Islet precursor cell (in vitro differentiated cells): Measurements from ENCODE around the gene KRTAP12-1.
"Not testable (repeated sequence)": the region's sequence is repeated elsewhere in the genome, so short reads cannot be mapped to it uniquely, and the experiment has no call there.

Experiments
- DNase-seq: peaks from one replicate; pipeline ENCODE4 v3.0.0-alpha.2; 2018

Gene KRTAP12-1

GRCh38 chr21:44697172-44697810, 15.3 kb upstream of the KRTAP12-1 start, which contains the start of gene KRTAP10-12:
TSS of gene KRTAP10-12 (plus strand) at chr21:44697172. CDS start at chr21:44697202, 30 bp downstream.
- not testable (repeated sequence) for DNase-seq

- no peak for DNase-seq
These were observed 14.6 kb upstream of the KRTAP12-1 start for GRCh38 chr21:44696572-44696971.

DNA sequence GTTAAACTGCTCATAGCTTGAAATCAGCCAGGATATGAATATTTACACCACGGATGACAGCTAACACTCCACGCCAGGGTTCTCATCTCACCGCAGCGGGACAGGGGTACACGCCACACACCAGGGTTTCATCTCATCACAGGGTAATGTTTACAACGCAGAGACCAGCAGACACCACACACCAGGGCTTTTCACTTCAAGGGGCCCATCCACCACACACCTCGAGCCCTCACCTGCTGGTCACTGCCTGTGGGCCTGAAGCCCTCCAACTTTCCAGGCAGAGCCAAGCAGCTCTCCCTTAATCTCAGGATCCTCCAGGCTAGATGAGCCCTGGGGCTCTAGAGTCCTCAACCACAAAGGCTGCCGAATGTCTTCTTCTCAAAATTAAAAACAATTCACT, 13.7 kb upstream of the KRTAP12-1 start:
- DNase-seq: no peak

DNA sequence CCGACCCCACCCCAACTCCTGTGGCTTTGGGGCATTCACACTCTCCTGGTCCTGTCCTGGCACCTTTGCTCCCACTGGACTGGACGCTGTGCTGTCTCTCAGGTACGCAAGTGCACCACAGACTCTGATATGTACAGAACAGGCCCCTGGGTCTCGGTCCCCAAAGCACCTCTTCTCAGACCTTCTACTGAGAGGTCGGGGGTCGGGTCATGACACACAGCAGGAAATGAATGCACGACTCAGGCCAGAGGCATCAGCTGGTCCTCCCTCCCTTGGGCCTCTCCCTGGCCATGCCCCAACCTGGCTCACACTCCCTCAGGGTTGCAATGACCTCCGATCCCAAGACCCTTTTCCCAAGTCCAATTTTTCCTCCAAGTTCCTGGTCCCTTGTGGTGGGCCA, 13.2 kb upstream of the KRTAP12-1 start:
- DNase-seq: no peak

DNA sequence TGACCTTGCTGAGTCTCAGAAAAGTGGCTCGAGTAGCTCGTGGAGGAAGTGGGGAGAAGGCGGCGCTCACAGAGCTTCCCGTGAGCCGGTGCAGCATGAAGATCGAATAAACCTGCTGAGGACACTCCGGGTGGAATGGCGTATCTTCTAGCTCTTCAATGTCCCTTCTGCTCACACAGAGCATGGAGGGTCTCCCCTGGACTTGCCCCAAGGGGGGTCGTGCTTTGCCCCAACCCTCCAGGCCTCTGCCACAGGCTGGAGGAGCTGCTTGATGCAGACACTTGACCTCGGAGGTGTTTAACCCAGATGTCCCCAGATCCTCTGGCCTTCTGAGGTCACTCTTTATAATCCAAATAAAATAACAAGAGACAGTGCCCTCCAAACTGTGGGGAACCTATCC, 12.8 kb upstream of the KRTAP12-1 start:
- no peak for DNase-seq

GRCh38 chr21:44692798-44693512, 11.0 kb upstream of the KRTAP12-1 start:
- DNase-seq: no peak

- no peak for DNase-seq
These were observed 9.7 kb upstream of the KRTAP12-1 start for GRCh38 chr21:44691686-44692085.

DNA sequence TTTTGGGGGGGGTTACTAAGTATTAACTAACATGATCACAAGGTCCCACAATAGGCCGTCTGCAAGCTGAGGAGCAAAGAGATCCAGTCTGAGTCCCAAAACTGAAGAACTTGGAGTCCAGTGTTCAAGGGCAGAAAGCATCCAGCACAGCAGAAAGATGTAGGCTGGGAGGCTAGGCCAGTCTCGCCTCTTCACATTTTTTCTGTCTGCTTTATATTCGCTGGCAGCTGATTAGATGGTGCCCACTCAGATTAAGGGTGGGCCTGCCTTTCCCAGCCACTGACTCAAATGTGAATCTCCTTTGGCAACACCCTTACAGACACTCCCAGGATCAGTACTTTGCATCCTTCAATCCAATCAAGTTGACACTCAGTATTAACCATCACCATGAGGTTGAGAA, 7.8 kb upstream of the KRTAP12-1 start:
- DNase-seq: peak; percentile 13

DNA sequence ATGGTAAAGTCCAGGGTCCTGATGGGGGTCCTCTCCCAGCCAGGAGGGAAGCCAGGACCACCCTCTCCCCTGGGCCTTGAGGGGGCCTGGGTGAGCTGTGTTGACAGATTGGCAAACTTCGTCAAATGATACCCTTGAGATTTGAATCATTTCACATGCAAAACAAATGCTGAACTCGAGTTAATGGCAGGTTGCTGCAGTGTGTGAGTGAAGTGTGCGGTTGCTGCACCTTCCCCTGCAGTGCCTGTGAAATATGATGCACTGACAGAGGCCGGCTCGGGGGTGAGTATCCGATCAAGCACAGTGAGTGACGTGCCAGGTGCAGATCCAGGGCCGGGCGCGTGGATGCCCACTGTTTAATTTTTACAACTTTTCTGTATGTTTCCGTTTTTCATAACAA, 5.7 kb upstream of the KRTAP12-1 start:
- DNase-seq: no peak

DNA sequence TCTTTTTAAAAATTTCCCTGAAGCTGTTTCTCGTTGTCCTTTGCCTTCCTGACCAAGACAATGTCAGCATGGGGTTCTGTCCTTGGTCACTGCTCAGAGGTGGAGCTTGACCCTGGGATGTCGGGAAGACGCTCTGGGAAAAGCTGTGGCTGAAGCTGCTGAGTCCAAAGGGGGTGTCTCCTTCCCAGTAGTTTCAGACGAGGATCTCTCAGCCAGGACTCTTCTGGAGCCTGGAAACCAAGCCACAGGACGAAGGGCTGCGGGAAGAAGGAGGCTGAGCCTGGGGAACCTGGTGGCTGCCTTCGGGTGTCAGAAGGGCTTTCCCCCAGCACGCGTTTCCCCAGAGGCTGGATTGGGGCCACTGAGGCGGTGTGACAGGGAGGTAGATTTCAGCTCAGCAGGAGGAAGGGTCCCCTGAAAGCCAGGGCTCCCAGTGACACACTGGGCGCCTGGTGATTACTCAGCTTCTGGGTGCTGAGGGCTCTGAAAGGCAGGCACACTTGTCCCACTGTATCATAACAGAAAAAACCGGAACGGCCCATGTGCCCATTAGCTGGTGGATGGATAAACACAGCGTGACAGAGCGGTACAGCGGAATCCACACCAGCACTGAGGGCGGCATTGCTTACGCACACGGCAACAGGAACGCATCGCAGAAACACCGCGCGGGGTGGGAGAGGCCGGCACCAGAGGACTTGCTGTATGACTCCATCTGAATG, 5.0 kb upstream of the KRTAP12-1 start:
- DNase-seq: no peak

- DNase-seq: no peak
These were observed 4.2 kb upstream of the KRTAP12-1 start for GRCh38 chr21:44686000-44686781.

DNA sequence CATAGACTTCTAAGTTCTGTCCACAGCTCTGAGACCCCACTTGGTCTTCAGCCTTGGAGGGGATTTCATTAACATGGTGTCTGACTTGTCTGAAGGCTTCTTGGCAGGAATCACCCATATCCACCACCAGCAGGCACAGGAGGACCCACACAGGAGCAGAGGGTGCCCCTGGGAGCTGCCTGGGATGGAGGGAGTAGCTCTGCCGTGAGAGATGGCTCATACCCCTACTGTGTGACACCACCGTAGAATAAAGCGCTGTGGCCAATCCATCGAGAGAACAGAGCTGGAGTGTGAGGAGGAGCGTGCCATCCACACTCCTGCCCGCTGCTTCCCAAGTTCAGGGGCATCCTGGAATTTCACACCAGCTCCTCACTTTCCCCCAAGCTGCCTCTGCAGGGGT, 3.1 kb upstream of the KRTAP12-1 start:
- not testable (repeated sequence) for DNase-seq

DNA sequence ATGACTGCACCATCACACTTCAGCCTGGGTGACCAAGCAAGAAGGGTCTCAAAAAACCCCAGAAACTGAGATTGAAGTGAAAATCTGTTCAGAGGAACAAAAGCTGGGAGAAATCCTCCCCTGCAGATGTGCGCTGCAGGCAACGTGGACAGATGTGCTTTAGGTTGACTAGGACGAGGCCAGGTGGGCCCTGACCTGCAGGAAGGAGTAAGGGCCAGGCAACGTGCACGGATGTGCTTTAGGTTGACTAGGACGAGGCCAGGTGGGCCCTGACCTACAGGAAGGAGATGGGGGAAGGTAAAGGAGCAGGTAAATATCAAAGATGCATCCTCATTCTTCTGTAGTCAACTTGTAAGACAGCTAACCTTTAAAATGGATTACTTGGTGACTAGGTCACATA, 2.5 kb upstream of the KRTAP12-1 start:
- no peak for DNase-seq

GRCh38 chr21:44684077-44684476, 2.1 kb upstream of the KRTAP12-1 start:
- no peak for DNase-seq

DNA sequence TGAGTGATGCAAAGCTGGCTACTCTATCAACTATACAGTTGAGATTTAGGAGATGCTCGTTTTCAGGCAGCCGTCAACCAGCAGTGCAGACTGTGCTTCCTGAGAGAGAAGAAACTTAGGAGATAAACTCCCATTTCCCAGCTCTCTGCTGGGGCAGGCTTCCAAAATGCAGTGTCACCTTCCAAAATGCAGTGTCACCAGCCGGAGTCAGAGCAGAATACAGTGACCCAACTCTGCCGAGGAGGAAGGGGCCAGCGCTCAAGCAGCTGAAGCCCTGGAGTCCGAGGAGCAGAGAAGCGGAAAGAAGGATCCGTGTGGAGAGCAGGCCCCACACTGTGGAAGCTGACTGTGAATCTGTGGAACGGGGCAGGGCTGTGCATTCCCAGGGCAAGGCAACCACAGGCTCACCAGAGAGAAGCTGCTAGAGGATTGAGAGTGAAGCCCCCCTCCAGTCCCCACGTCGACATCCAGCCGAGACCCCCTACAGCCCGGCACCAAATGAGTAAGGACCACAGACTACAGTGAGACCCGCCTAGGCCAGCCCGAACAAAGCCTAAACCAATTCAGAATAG, 703 bp upstream of the KRTAP12-1 start:
- DNase-seq: no peak

DNA sequence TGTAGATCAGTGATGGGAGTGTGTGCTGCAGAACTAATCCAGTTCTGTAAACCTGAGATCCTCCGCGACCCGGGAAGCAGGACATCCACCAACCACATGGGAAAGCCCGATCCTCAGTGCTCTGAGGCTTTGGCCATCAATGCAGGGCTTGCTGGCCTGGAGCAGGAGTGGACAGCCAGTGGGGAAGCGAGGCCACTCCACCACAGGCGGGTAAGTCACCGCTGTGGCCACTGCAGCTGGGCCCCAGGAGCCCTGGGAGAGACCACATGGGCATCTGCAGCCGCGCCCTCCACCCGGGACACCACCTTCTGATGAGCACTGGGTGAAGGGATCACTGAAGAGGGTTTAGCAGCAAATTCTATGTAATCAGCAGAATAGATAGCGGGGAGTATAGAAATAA, 811 bp downstream of the KRTAP12-1 start:
- no peak for DNase-seq

DNA sequence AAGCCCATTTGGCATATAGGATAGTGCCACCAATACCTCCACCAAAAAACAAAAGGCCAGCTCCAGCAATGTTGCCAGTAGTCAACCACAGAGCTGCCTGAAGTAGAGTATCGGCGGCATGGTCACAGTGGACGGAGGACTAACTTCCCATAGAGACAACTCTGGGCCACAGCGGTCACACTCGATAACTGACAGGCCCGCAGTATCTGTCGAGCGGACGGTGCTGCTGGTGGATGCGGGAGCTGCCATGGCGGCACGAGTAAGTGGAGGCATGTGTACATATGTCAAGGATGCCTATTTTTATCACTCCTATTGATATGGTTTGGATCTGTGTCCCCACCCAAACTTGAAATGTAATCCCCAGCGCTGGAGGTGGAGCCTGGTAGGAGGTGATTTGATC, 4.1 kb downstream of the KRTAP12-1 start:
- DNase-seq: no peak

- no peak for DNase-seq
These were observed 10.1 kb downstream of the KRTAP12-1 start for GRCh38 chr21:44671911-44672310.

- no peak for DNase-seq
These were observed 11.1 kb downstream of the KRTAP12-1 start for GRCh38 chr21:44670642-44671432.

- no peak for DNase-seq
These were observed 14.4 kb downstream of the KRTAP12-1 start for GRCh38 chr21:44667612-44668011.

GRCh38 chr21:44666401-44667320, 15.3 kb downstream of the KRTAP12-1 start, which contains the start of gene KRTAP12-2:
TSS of gene KRTAP12-2 (minus strand) at chr21:44666927. CDS start at chr21:44666886, 41 bp downstream.
- DNase-seq: no peak
